Kidney (tissue), 14 donors: ENCODE results near the gene FBXO4. TPM values are rescaled to one million over a fixed set of nuclear protein-coding genes. Genes with fewer than 3 reads are reported as not detected.

Experiments
- DNase-seq, 5 donors: peaks; one replicate each; pipeline ENCODE4 v3.0.0-alpha.2; 2013 to 2020
- FAIRE-seq: peaks from 2 replicates; lab custom pipeline; 2012; peaks lifted over from hg19 to GRCh38; lab: Jason Lieb, UNC
- H3K27ac ChIP-seq, 2 donors: one replicate each; pipeline ENCODE4 v1.7.0; 2013; ENCODE audit warnings: low read depth in 2 of 2, low read length in 2 of 2, inconsistent platforms in 1 of 2
- H3K27me3 ChIP-seq: one replicate; pipeline ENCODE4 v1.7.1; 2013; ENCODE audit warnings: low read length, inconsistent platforms; ENCODE audit not compliant: control insufficient read depth, insufficient read depth
- H3K36me3 ChIP-seq, 3 donors: one replicate each; pipeline versions ENCODE4 v1.7.0 to v1.7.1; 2013; ENCODE audit warnings: low read length in 3 of 3, control low read depth in 1 of 3, inconsistent platforms in 1 of 3; ENCODE audit not compliant: insufficient read depth in 3 of 3, control insufficient read depth in 2 of 3
- H3K4me1 ChIP-seq, 3 donors: one replicate each; pipeline versions ENCODE4 v1.7.0 to v1.7.1; 2013; ENCODE audit warnings: low read length in 3 of 3, inconsistent platforms in 1 of 3, low read depth in 1 of 3; ENCODE audit not compliant: control insufficient read depth in 2 of 3, insufficient read depth in 2 of 3
- H3K4me3 ChIP-seq, 3 donors: one replicate each; pipeline versions ENCODE4 v1.7.0 to v1.8.1; 2013; ENCODE audit warnings: low read length in 3 of 3, control low read depth in 1 of 3, inconsistent platforms in 1 of 3
- H3K9ac ChIP-seq, 3 donors: one replicate each; pipeline versions ENCODE4 v1.7.0 to v1.7.1; 2013; ENCODE audit warnings: low read length in 3 of 3, control low read depth in 1 of 3, inconsistent platforms in 1 of 3
- H3K9me3 ChIP-seq, 3 donors: one replicate each; pipeline versions ENCODE4 v1.7.0 to v1.7.1; 2013; ENCODE audit warnings: low read length in 3 of 3, control low read depth in 1 of 3, inconsistent platforms in 1 of 3; ENCODE audit not compliant: control insufficient read depth in 2 of 3, insufficient read depth in 1 of 3
- CTCF ChIP-seq: IDR thresholded peaks from 3 replicates; pipeline ENCODE4 v1.5.1; 2012; ENCODE audit warnings: mild to moderate bottlenecking, moderate library complexity, borderline replicate concordance; ENCODE audit not compliant: insufficient read depth; ENCODE audit errors: extremely low read depth
- intact Hi-C: fragments of 100-400 bp; cut with DNase I; formaldehyde crosslinking; loops from one replicate; pipeline ENCODE4 v1.11.1; 2022
- polyA plus RNA-seq: library from polyadenylated mRNA; stranded (reverse); fragments of 350-450 nt; fragmentation: Illumina TruSeq; extraction: RNeasy Lipid Tissue Mini Kit (QIAGEN cat#74804); gene quantifications from one replicate; pipeline ENCODE4 v1.2.3, GENCODE V29; 2014; ENCODE audit warnings: low read depth, low replicate concordance; ENCODE audit not compliant: insufficient read depth
- total RNA-seq: library from RNA; stranded (reverse); fragmentation: NEBNext Ultra II Directional; extraction: Animal tissue kit (Norgen Biotek cat#: 25700); gene quantifications from one replicate; pipeline ENCODE4 v1.2.1, GENCODE V29; 2021
- donor health status: control.
- donor health status: control.
- donor health status: control.
- donor health status: control.
- donor health status: control.
- donor health status: DM: yes; HTN: yes; CAD: no.
- donor health status: Normal renal cell carcinoma (clear cell type).

Gene FBXO4
- total and polyA plus RNA-seq, 2 donors from 2014 or later = 7.8 to 12.8 TPM

DNA sequence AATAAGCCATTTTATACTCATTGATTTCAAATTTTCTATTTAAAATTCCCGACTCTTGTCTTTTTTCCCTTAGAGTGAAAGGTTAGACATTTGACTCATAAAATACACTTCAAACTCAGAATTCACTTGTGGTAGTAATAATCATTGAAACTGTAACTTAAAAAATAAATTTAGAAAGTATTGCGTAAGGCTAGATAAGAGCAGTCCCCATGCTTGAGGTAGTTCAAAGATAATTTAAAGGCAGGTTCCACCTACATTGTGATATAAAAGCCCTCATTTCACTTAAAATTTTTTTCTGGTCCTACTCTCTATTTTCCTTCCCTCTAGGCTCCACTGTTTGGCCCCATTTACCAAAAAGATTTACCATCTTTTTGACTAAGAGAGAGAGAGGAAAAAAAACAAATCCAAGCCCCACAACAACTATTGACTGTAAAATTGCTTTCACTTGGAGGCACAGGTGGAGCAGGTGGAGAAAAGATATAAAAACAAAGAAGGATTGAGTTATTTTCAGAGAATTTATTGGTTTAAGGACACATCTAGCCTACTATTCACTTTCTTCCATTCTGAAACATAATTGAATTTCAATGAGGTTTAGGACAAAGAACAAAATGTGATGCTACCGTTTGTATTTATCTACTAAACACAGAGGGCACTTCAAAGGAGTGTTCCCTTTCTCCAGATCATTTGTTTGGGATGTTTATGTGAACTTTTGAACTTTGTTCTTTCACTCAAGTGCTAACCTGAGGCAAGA, 61.0 kb downstream of the FBXO4 start:
- DNase-seq (no peak), FAIRE-seq (no peak)
- no peak overlapping the region for H3K4me3 ChIP-seq
- no peak overlapping the region for H3K27ac ChIP-seq
- no peaks in the 10 kb centered on the region for H3K27me3 ChIP-seq
- no peak overlapping the region for H3K9ac ChIP-seq
- H3K4me1 ChIP-seq = no peaks in the 10 kb centered on the region
- peaks cover 0 to 5% (median 0%) of the 10 kb centered on the region in 3 donors for H3K9me3 ChIP-seq
- no peak for TF ChIP-seq CTCF
- intact Hi-C loops = no loop called here
- no peaks in the 10 kb centered on the region for H3K36me3 ChIP-seq

Other genes with a start within 250 kb of the FBXO4 start
- gene OXCT1, start 54.9 kb upstream of the FBXO4 start, total RNA-seq = 20.5 TPM
- gene OXCT1, start 54.9 kb upstream of the FBXO4 start, polyA plus RNA-seq = 42.7 TPM
- gene RIMOC1, start 20.9 kb upstream of the FBXO4 start, total RNA-seq = 28.9 TPM
- gene RIMOC1, start 20.9 kb upstream of the FBXO4 start, polyA plus RNA-seq = 6.5 TPM